Erythroblast (primary cell): ENCODE results near the gene ZKSCAN5.
A peak's percentile ranks its signal among the peaks of the same experiment; 100 is the strongest.
"Not testable (repeated sequence)": the region's sequence is repeated elsewhere in the genome, so short reads cannot be mapped to it uniquely, and the experiment has no call there.

ENCODE experiments used
- DNase-seq, 2 experiments: peaks; one replicate each; lab custom pipeline; 2025; lab: John Stamatoyannopoulos, UW
- GATA1 ChIP-seq: IDR thresholded peaks from 2 replicates; pipeline ENCODE4 v1.6.1; 2011; ENCODE audit warnings: low read depth, mild to moderate bottlenecking, control low read depth, low read length, moderate library complexity
- POLR2A ChIP-seq: IDR thresholded peaks from 2 replicates; pipeline ENCODE4 v1.6.1; 2011; ENCODE audit warnings: mild to moderate bottlenecking, low read length

The ZKSCAN5 gene

DNA sequence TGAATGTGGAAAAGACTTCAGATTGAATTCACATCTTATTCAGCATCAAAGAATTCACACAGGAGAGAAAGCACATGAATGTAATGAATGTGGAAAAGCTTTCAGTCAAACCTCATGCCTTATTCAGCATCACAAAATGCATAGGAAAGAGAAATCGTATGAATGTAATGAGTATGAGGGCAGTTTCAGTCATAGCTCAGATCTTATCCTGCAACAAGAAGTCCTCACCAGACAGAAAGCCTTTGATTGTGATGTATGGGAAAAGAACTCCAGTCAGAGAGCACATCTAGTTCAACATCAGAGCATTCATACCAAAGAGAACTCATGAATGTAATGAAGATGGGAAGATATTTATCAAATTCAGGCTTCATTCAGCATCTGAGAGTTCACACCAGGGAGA is 68.8 kb downstream of the ZKSCAN5 start:
- TF ChIP-seq GATA1 (no peak), POLR2A (no peak)
- no peak for DNase-seq

DNA sequence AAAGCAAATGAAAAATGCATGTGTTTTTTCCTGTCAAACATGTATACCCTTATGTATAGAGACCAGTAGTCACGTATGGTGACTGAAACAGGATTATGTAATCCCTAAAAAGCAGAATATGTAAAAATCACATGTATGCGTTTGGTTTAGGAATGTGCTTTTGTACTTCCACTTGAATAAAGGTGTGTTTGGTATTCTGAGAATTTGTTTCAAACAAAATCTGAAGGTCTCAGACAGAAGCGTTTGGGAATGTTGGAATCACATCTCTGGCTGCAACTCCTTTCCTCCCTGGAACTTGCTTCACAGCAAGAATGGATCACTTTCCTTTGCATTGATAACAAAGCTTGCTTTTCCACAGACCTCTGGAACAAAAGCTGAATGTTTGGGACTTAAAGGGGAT is 71.8 kb downstream of the ZKSCAN5 start:
- DNase-seq, result no peak
- TF ChIP-seq GATA1, result no peak
- TF ChIP-seq POLR2A, result no peak

DNA sequence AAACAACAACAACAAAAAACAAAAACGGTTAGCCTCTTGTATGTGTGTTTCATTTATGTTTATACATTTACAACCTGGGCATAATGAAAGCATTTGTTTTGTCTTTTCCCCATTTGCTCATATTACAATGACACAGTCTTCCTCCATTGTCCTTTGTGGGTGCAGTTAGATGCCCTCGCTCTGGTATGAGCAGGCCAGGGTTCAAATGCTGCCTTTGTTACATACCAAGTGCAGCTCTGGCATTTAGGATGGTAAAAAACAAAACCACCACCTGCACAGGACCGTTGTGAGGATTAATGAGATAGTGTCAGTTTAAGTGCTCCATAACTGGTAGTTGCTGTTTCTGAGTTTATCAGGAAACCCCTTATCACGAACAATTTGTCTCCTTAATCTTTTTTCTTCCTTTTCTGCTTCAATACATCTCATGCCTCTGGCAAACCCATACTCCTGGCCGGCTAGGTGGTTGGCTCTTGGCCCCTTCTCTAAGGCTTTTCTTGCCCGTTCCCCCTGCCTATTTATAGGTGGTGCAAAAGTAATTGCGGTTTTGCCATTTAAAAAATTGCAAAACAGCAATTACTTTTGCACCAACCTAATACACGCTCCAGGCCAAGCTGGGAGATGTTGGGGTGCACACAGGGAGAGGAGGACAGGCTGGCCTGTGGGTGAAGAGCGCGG is 75.0 kb downstream of the ZKSCAN5 start:
- DNase-seq, result peak in 1 of 2 experiments; percentile 41
- TF ChIP-seq POLR2A (no peak), GATA1 (no peak)

GRCh38 chr7:99579956-99580777 is 75.7 kb downstream of the ZKSCAN5 start:
- peak; percentile 28 to 51 for DNase-seq

DNA sequence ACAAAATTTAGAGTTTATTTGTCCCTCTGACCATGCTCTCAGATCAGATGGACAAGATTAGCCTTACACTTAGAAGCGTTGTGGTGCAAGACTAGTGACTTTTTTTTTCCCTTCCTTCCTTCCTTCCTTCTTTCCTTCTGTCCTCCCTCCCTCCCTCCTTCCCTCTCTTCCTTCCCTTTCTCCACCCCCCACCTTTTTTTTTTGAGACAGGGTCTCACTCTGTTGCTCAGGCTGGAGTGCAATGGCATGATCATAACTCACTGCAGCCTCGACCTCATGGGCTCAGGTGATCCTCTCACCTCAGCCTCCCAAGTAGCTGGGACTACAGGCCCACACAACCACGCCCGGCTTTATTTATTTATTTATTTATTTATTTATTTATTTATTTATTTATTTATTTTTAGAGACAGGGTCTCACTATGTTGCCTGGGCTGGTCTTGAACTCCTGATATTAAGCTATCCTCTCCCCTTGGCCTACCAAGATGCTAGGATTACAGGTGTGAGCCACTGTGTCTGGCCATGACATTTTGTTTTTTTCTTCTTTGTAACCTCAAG is 76.4 kb downstream of the ZKSCAN5 start:
- not testable (repeated sequence) for DNase-seq

More at GRCh38 chr7:99579956-99580777, 75.7 kb downstream of the ZKSCAN5 start:
- TF ChIP-seq GATA1, result no peak
- TF ChIP-seq POLR2A, result no peak
